CD14-positive monocyte (primary cell): ENCODE data around the gene NELFA. TPM values are rescaled to one million over a fixed set of nuclear protein-coding genes. Genes with fewer than 3 reads are reported as not detected.

Experiments
- DNase-seq, 3 donors: peaks; one replicate each; pipeline ENCODE4 v3.0.0-alpha.2; 2011 to 2022
- H2AFZ ChIP-seq: 2 replicates; pipeline ENCODE4 v1.6.0; 2012; ENCODE audit warnings: mild to moderate bottlenecking, low read depth, low read length, inconsistent platforms; ENCODE audit not compliant: insufficient read depth, poor library complexity, severe bottlenecking
- H3K27ac ChIP-seq, 2 donors: 1 replicate in 1 of 2; 2 replicates in 1 of 2; pipeline ENCODE4 v1.5.1; 2012 to 2013; ENCODE audit warnings: low read length in 2 of 2, control low read depth in 1 of 2, inconsistent platforms in 1 of 2, low read depth in 1 of 2, mild to moderate bottlenecking in 1 of 2
- H3K27me3 ChIP-seq, 2 donors: one replicate each; pipeline versions ENCODE4 v1.6.0 to v1.6.1; 2011 to 2013; ENCODE audit warnings: low read length in 2 of 2; ENCODE audit not compliant: control insufficient read depth in 2 of 2, insufficient read depth in 2 of 2
- H3K36me3 ChIP-seq, 2 donors: replicated peaks in 1 of 2; 1 replicate in 1 of 2; 2 replicates in 1 of 2; pipeline versions ENCODE4 v1.5.1 to v1.6.1; 2012 to 2013; ENCODE audit warnings: low read length in 2 of 2, control low read depth in 1 of 2, inconsistent platforms in 1 of 2, mild to moderate bottlenecking in 1 of 2; ENCODE audit not compliant: insufficient read depth in 2 of 2, control insufficient read depth in 1 of 2
- H3K4me1 ChIP-seq, 2 donors: 1 replicate in 1 of 2; 2 replicates in 1 of 2; pipeline versions ENCODE4 v1.5.1 to v1.6.1; 2012 to 2013; ENCODE audit warnings: low read length in 2 of 2, control low read depth in 1 of 2, inconsistent platforms in 1 of 2, mild to moderate bottlenecking in 1 of 2, moderate library complexity in 1 of 2; ENCODE audit not compliant: insufficient read depth in 2 of 2, control insufficient read depth in 1 of 2
- H3K4me2 ChIP-seq: replicated peaks from 2 replicates; pipeline ENCODE3; 2012; ENCODE audit warnings: low read length, moderate library complexity, mild to moderate bottlenecking; ENCODE audit not compliant: poor library complexity, severe bottlenecking; ENCODE audit errors: extremely low read depth
- H3K4me3 ChIP-seq, 3 experiments: fragments of 200-600 bp in 1 of 3; sonication (generic) in 1 of 3; replicated peaks in 1 of 3; 1 replicate in 2 of 3; 2 replicates in 1 of 3; pipeline ENCODE4 v1.5.1; 2011 to 2013; ENCODE audit warnings: low read length in 3 of 3, mild to moderate bottlenecking in 3 of 3, control low read depth in 2 of 3, low read depth in 2 of 3, inconsistent platforms in 1 of 3, moderate library complexity in 1 of 3
- H3K79me2 ChIP-seq: 2 replicates; pipeline ENCODE4 v1.6.0; 2012; ENCODE audit warnings: mild to moderate bottlenecking, control low read depth, inconsistent platforms, low read length, moderate library complexity; ENCODE audit not compliant: insufficient read depth
- H3K9ac ChIP-seq: 2 replicates; pipeline ENCODE4 v1.6.0; 2017; ENCODE audit warnings: low read length, mild to moderate bottlenecking; ENCODE audit not compliant: insufficient read depth, poor library complexity, severe bottlenecking
- H3K9me3 ChIP-seq, 2 donors: replicated peaks in 1 of 2; 1 replicate in 1 of 2; 2 replicates in 1 of 2; pipeline versions ENCODE4 v1.5.1 to v1.6.1; 2012 to 2013; ENCODE audit warnings: low read length in 2 of 2, control low read depth in 1 of 2; ENCODE audit not compliant: control insufficient read depth in 1 of 2, insufficient read depth in 1 of 2
- H4K20me1 ChIP-seq: 2 replicates; pipeline ENCODE4 v1.6.0; 2012; ENCODE audit warnings: mild to moderate bottlenecking, low read length, control low read depth, moderate library complexity; ENCODE audit not compliant: insufficient read depth
- H3K27ac Mint-ChIP-seq, 7 donors: one replicate each; pipeline ENCODE4 v1.8.0; 2020; ENCODE audit warnings: mild to moderate bottlenecking in 7 of 7, mixed read lengths in 7 of 7, moderate library complexity in 6 of 7, inconsistent platforms in 2 of 7
- H3K27me3 Mint-ChIP-seq, 3 donors: one replicate each; pipeline ENCODE4 v1.8.0; 2021 to 2022; ENCODE audit warnings: low read depth in 3 of 3, mild to moderate bottlenecking in 3 of 3, mixed read lengths in 3 of 3, moderate library complexity in 3 of 3, inconsistent platforms in 1 of 3
- H3K36me3 Mint-ChIP-seq, 2 donors: one replicate each; pipeline ENCODE4 v1.8.0; 2020; ENCODE audit warnings: mixed read lengths in 2 of 2, inconsistent platforms in 1 of 2, mild to moderate bottlenecking in 1 of 2
- H3K4me1 Mint-ChIP-seq: one replicate; pipeline ENCODE4 v1.8.0; 2020; ENCODE audit warnings: mild to moderate bottlenecking, mixed read lengths
- H3K4me3 Mint-ChIP-seq, 2 donors: one replicate each; pipeline ENCODE4 v1.8.0; 2020; ENCODE audit warnings: mild to moderate bottlenecking in 2 of 2, mixed read lengths in 2 of 2, moderate library complexity in 1 of 2
- H3K9me3 Mint-ChIP-seq, 7 donors: one replicate each; pipeline ENCODE4 v1.8.0; 2020 to 2022; ENCODE audit warnings: mixed read lengths in 7 of 7, mild to moderate bottlenecking in 6 of 7, moderate library complexity in 6 of 7, inconsistent platforms in 2 of 7
- whole genome bisulfite sequencing: methylation state at CpG from one replicate; pipeline ENCODE4 v1.1.5; 2013; ENCODE audit warnings: missing lambda C conversion rate; ENCODE audit not compliant: insufficient coverage; 5-methylcytosine and 5-hydroxymethylcytosine counted together
- intact Hi-C, 2 donors: fragments of 100-400 bp; cut with micrococcal nuclease; formaldehyde crosslinking; loops; one replicate each; pipeline versions ENCODE4 v1.15.0 to v1.15.1; 2023
- polyA plus RNA-seq, 3 donors: library from polyadenylated mRNA; depleted of rRNA in 1 of 3; unstranded in 2 of 3; stranded (reverse) in 1 of 3; fragments of 300-500 nt in 2 of 3; fragments of >200 nt in 1 of 3; fragmentation: Illumina TruSeq in 2 of 3; gene quantifications; 1 replicate in 2 of 3; 2 replicates in 1 of 3; pipeline ENCODE4 v1.2.3, GENCODE V29; 2012 to 2021
- TF ChIP-seq, protein P1 (sequence below): fragments of 200-600 bp; IDR thresholded peaks from one replicate; pipeline ENCODE4 v1.8.0; 2022; ENCODE audit warnings: antibody characterized with exemption, mild to moderate bottlenecking

Gene NELFA
- polyA plus RNA-seq, 3 donors = 10.0 to 22.1 (median 10.5) TPM

DNA sequence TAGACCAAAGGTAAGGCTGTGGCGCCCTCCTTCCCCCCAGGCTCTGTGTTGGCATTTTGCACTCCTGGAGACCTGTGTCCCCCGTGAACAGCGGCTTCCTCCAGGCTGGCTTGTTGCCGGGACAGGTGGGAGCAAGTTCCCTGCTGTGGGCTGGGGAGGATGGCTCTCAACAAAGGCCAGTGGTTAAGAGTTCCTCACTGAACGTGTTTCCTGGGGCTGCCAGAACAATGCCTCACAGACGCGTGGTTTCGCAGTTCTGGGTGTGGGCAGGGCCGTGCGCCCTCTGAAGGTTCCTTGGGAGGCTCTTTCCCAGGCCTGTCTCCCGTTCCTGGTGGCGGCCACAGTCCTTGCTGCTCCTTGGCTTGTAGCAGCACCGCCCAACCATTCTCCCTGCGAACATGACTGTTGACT, 33.4 kb downstream of the NELFA start:
- no peaks in the 10 kb centered on the region for H3K9me3 ChIP-seq
- intact Hi-C loops = no loop called here
- Mint-ChIP-seq H3K27me3 (peaks cover 0 to 2% (median 2%) of the 10 kb centered on the region in 3 donors), H3K36me3 (peaks cover 76 to 96% of the 10 kb centered on the region in 2 donors), H3K27ac (peak overlapping the region in 1 of 7 donors; percentile 1), H3K4me1 (no peaks in the 10 kb centered on the region), H3K9me3 (no peaks in the 10 kb centered on the region), H3K4me3 (no peak overlapping the region)
- H3K79me2 ChIP-seq = no peaks in the 10 kb centered on the region
- 93% methylated on average over 14 of the region's 14 CpGs for WGBS
- H2AFZ ChIP-seq = no peak overlapping the region
- TF ChIP-seq, protein P1, sequence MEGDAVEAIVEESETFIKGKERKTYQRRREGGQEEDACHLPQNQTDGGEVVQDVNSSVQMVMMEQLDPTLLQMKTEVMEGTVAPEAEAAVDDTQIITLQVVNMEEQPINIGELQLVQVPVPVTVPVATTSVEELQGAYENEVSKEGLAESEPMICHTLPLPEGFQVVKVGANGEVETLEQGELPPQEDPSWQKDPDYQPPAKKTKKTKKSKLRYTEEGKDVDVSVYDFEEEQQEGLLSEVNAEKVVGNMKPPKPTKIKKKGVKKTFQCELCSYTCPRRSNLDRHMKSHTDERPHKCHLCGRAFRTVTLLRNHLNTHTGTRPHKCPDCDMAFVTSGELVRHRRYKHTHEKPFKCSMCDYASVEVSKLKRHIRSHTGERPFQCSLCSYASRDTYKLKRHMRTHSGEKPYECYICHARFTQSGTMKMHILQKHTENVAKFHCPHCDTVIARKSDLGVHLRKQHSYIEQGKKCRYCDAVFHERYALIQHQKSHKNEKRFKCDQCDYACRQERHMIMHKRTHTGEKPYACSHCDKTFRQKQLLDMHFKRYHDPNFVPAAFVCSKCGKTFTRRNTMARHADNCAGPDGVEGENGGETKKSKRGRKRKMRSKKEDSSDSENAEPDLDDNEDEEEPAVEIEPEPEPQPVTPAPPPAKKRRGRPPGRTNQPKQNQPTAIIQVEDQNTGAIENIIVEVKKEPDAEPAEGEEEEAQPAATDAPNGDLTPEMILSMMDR = no peak
- H3K27me3 ChIP-seq = no peaks in the 10 kb centered on the region
- no peak overlapping the region for H3K4me2 ChIP-seq
- no peaks in the 10 kb centered on the region for H4K20me1 ChIP-seq
- H3K4me3 ChIP-seq = no peak overlapping the region
- H3K36me3 ChIP-seq = peaks cover 63 to 100% of the 10 kb centered on the region in 2 donors
- no peak for DNase-seq
- H3K4me1 ChIP-seq = no peaks in the 10 kb centered on the region
- H3K9ac ChIP-seq = no peak overlapping the region
- no peak overlapping the region for H3K27ac ChIP-seq

DNA sequence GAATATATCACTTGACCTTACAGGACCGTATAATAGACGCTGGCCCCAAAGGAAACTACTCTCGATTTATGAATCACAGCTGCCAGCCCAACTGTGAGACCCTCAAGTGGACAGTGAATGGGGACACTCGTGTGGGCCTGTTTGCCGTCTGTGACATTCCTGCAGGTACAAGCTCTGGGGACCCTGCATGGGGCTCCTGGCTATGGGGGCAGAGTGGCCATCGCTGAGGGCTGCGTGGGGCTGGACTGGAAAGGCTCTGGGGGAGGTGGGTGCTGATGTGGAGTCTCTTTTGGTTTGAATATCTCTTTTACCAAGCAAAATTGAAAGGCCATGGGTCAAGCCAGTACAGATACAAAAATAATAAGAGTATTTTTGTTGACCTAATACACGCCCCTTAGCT, 33.9 kb downstream of the NELFA start:
- H3K9me3 Mint-ChIP-seq = no peaks in the 10 kb centered on the region
- 95% methylated on average over 8 of the region's 8 CpGs for WGBS
- Histone ChIP-seq H3K9me3 (no peaks in the 10 kb centered on the region), H3K4me1 (no peaks in the 10 kb centered on the region), H4K20me1 (no peaks in the 10 kb centered on the region), H2AFZ (no peak overlapping the region), H3K27me3 (no peaks in the 10 kb centered on the region), H3K9ac (no peak overlapping the region), H3K4me2 (no peak overlapping the region), H3K4me3 (no peak overlapping the region), H3K36me3 (peaks cover 63 to 100% of the 10 kb centered on the region in 2 donors), H3K79me2 (no peaks in the 10 kb centered on the region), H3K27ac (no peak overlapping the region)
- H3K4me1 Mint-ChIP-seq = no peaks in the 10 kb centered on the region
- H3K27me3 Mint-ChIP-seq = peaks cover 0 to 4% (median 2%) of the 10 kb centered on the region in 3 donors
- intact Hi-C loops = no loop called here
- TF ChIP-seq, protein P1 = no peak
- no peak for DNase-seq
- H3K27ac Mint-ChIP-seq = peak overlapping the region in 2 of 7 donors; percentile 33 to 37
- H3K36me3 Mint-ChIP-seq = peaks cover 76 to 96% of the 10 kb centered on the region in 2 donors
- H3K4me3 Mint-ChIP-seq = no peak overlapping the region
